Suprapubic skin (tissue), 3 donors: Measurements from ENCODE around the gene ZEB1.
"Not testable (repeated sequence)": the region's sequence is repeated elsewhere in the genome, so short reads cannot be mapped to it uniquely, and the experiment has no call there.

Experiments
- CTCF ChIP-seq, 2 donors: fragments of 200-600 bp in 1 of 2; fragments of 450-650 bp in 1 of 2; sonication (generic) in 1 of 2; IDR thresholded peaks; one replicate each; pipeline ENCODE4 v1.5.1; 2016 to 2019; ENCODE audit warnings: antibody characterized with exemption in 2 of 2, mild to moderate bottlenecking in 1 of 2, moderate library complexity in 1 of 2
- EP300 ChIP-seq: sonication (generic); formaldehyde crosslinking; IDR thresholded peaks from one replicate; pipeline ENCODE4 v1.6.1; 2017; ENCODE audit warnings: antibody characterized with exemption
- POLR2A ChIP-seq, 2 donors: fragments of 450-650 bp; IDR thresholded peaks; one replicate each; pipeline ENCODE4 v1.6.1; 2017; ENCODE audit warnings: antibody characterized with exemption in 2 of 2, mild to moderate bottlenecking in 2 of 2, moderate library complexity in 2 of 2

- TF ChIP-seq CTCF (IDR thresholded peaks at IDR 0.05); EP300; POLR2A (IDR thresholded peaks at IDR 0.05): not testable (repeated sequence)
Measured at GRCh38 chr10:31363696-31364095, 44.7 kb downstream of the ZEB1 start.
